PC-3 (cell line): Measurements from ENCODE around the gene FEM1C. TPM values are rescaled to one million over a fixed set of nuclear protein-coding genes. Genes with fewer than 3 reads are reported as not detected.

ENCODE experiments used
- ATAC-seq: fragments of 200-7000 bp; cut with Tn5 transposase; 2 replicates; pipeline ENCODE4 v1.9.1; 2020; ENCODE audit warnings: mild to moderate bottlenecking, moderate library complexity
- BruUV-seq: library from RNA; stranded (reverse); fragments of 400-500 nt; replicated peaks from 2 replicates; lab custom pipeline; 2021; lab: Mats Ljungman, UMichigan
- CTCF ChIA-PET: fragments of 300-600 bp; sonication (Branson Sonifier 250); formaldehyde crosslinking; loops from one replicate; lab custom pipeline; 2022; ENCODE audit warnings: antibody characterized with exemption; lab: Charles Lee
- POLR2A ChIA-PET: fragments of 300-600 bp; sonication (Branson Sonifier 250); formaldehyde crosslinking; loops from one replicate; lab custom pipeline; 2022; ENCODE audit warnings: antibody characterized with exemption; ENCODE audit not compliant: unreplicated experiment; lab: Charles Lee
- DNase-seq: peaks from one replicate; pipeline ENCODE4 v3.0.0-alpha.2; 2015
- H2AFZ ChIP-seq: fragments of 300-600 bp; sonication (generic); 2 replicates; pipeline ENCODE4 v1.6.0; 2016; ENCODE audit warnings: antibody characterized with exemption, low read length
- H3F3A ChIP-seq: fragments of 300-600 bp; sonication (generic); one replicate; pipeline ENCODE4 v1.6.0; 2017; ENCODE audit warnings: antibody characterized with exemption, low read length, control low read depth, mild to moderate bottlenecking; ENCODE audit not compliant: unreplicated experiment
- H3K27ac ChIP-seq: fragments of 300-600 bp; sonication (generic); 2 replicates; pipeline ENCODE4 v1.5.1; 2016; ENCODE audit warnings: mild to moderate bottlenecking, low read length
- H3K27me3 ChIP-seq: fragments of 300-600 bp; sonication (generic); 2 replicates; pipeline ENCODE4 v1.6.1; 2016; ENCODE audit warnings: low read length, mixed read lengths
- H3K36me3 ChIP-seq: fragments of 300-600 bp; sonication (generic); 2 replicates; pipeline ENCODE4 v1.6.1; 2016; ENCODE audit warnings: low read depth, mixed run types, low read length, mixed read lengths
- H3K4me1 ChIP-seq: fragments of 300-600 bp; sonication (generic); 2 replicates; pipeline ENCODE4 v1.5.1; 2016; ENCODE audit warnings: low read length; ENCODE audit not compliant: insufficient read depth
- H3K4me2 ChIP-seq: fragments of 300-600 bp; sonication (generic); 2 replicates; pipeline ENCODE4 v1.6.0; 2016; ENCODE audit warnings: low read length
- H3K4me3 ChIP-seq: fragments of 300-600 bp; sonication (generic); 2 replicates; pipeline ENCODE4 v1.5.1; 2016; ENCODE audit warnings: mild to moderate bottlenecking, low read length, mixed read lengths
- H3K79me2 ChIP-seq: fragments of 300-600 bp; sonication (generic); 2 replicates; pipeline ENCODE4 v1.6.1; 2017; ENCODE audit warnings: low read length, mixed read lengths
- H3K9ac ChIP-seq: fragments of 300-600 bp; sonication (generic); 2 replicates; pipeline ENCODE4 v1.6.0; 2016; ENCODE audit warnings: mild to moderate bottlenecking, low read length
- H3K9me2 ChIP-seq: fragments of 300-600 bp; sonication (generic); replicated peaks from 2 replicates; pipeline ENCODE4 v1.6.1; 2016; ENCODE audit warnings: mixed run types, low read length, mixed read lengths
- H3K9me3 ChIP-seq: fragments of 300-600 bp; sonication (generic); 2 replicates; pipeline ENCODE4 v1.6.1; 2016; ENCODE audit warnings: low read length, mixed read lengths
- H4K20me1 ChIP-seq: fragments of 300-600 bp; sonication (generic); 2 replicates; pipeline ENCODE4 v1.6.1; 2016; ENCODE audit warnings: low read length, mixed read lengths
- CTCF ChIP-seq: fragments of 300-600 bp; sonication (generic); conservative IDR thresholded peaks from 2 replicates; pipeline ENCODE4 v1.5.1; 2017; ENCODE audit warnings: antibody characterized with exemption, low read depth, mild to moderate bottlenecking, low read length
- EZH2 ChIP-seq: fragments of 300-600 bp; sonication (generic); IDR thresholded peaks from one replicate; pipeline ENCODE4 v1.6.1; 2017; ENCODE audit warnings: antibody characterized with exemption, mild to moderate bottlenecking, low read length; ENCODE audit not compliant: unreplicated experiment
- EZH2phosphoT487 ChIP-seq: fragments of 300-600 bp; sonication (generic); IDR thresholded peaks from 2 replicates; pipeline ENCODE4 v1.6.1; 2018; ENCODE audit warnings: mild to moderate bottlenecking, antibody characterized with exemption, low read length, borderline replicate concordance
- intact Hi-C: fragments of 100-400 bp; cut with micrococcal nuclease; formaldehyde crosslinking; loops from 2 replicates; pipeline ENCODE4 v1.9.0; 2023
- total RNA-seq: library from RNA; depleted of rRNA; stranded (reverse); fragments of >200 nt; gene quantifications from 2 replicates; pipeline ENCODE4 v1.2.3, GENCODE V29; 2014

FEM1C gene
- total RNA-seq, 1 experiment from 2014 or later, result 8.4 TPM

GRCh38 chr5:115496936-115497576 is 47.5 kb downstream of the FEM1C start:
- Histone ChIP-seq H3F3A (no peaks in the 10 kb centered on the region), H3K79me2 (no peaks in the 10 kb centered on the region), H3K9me3 (no peaks in the 10 kb centered on the region), H4K20me1 (no peaks in the 10 kb centered on the region), H3K36me3 (no peaks in the 10 kb centered on the region), H3K4me3 (no peak overlapping the region), H3K4me2 (no peak overlapping the region), H3K27me3 (no peaks in the 10 kb centered on the region), H3K9ac (no peak overlapping the region), H3K27ac (no peak overlapping the region), H3K9me2 (no peaks in the 10 kb centered on the region), H2AFZ (no peak overlapping the region), H3K4me1 (no peaks in the 10 kb centered on the region)
- POLR2A ChIA-PET, result interaction anchor here (0.7 kb wide), 1 partner anchor 36 kb away, joined by 11 read pairs; no protein-coding TSS in a partner anchor
- no peak for ATAC-seq
- BruUV-seq, result no TSS peak
- CTCF ChIA-PET, result no interaction called here
- DNase-seq, result no peak
- TF ChIP-seq CTCF, result no peak
- TF ChIP-seq EZH2phosphoT487, result no peak
- TF ChIP-seq EZH2, result no peak
- intact Hi-C loops, result no loop called here

GRCh38 chr5:115494570-115495289 is 49.8 kb downstream of the FEM1C start:
- CTCF ChIA-PET, result no interaction called here
- ATAC-seq (no peak), DNase-seq (no peak)
- no TSS peak for BruUV-seq
- no peaks in the 10 kb centered on the region for H3K36me3 ChIP-seq
- no peaks in the 10 kb centered on the region for H3K79me2 ChIP-seq
- intact Hi-C loops, result no loop called here
- H3F3A ChIP-seq, result no peaks in the 10 kb centered on the region
- no peak for TF ChIP-seq EZH2phosphoT487
- TF ChIP-seq CTCF, result no peak
- no peak for TF ChIP-seq EZH2
- H3K4me1 ChIP-seq, result no peaks in the 10 kb centered on the region
- no peaks in the 10 kb centered on the region for H3K9me2 ChIP-seq
- H3K4me2 ChIP-seq, result no peak overlapping the region
- H3K9ac ChIP-seq, result no peak overlapping the region
- POLR2A ChIA-PET, result no interaction called here
- H3K27ac ChIP-seq, result no peak overlapping the region
- no peak overlapping the region for H3K4me3 ChIP-seq
- H3K27me3 ChIP-seq, result no peaks in the 10 kb centered on the region
- H2AFZ ChIP-seq, result no peak overlapping the region
- H4K20me1 ChIP-seq, result no peaks in the 10 kb centered on the region
- no peaks in the 10 kb centered on the region for H3K9me3 ChIP-seq

GRCh38 chr5:115490596-115490995 is 54.0 kb downstream of the FEM1C start:
- ATAC-seq (no peak), DNase-seq (no peak)
- TF ChIP-seq CTCF (no peak), EZH2 (no peak), EZH2phosphoT487 (no peak)
- H3K9me3 ChIP-seq, result no peaks in the 10 kb centered on the region
- no peak overlapping the region for H3K9ac ChIP-seq
- H3F3A ChIP-seq, result no peaks in the 10 kb centered on the region
- no TSS peak for BruUV-seq
- no peak overlapping the region for H3K27ac ChIP-seq
- intact Hi-C loops, result no loop called here
- no peaks in the 10 kb centered on the region for H3K36me3 ChIP-seq
- no peaks in the 10 kb centered on the region for H3K79me2 ChIP-seq
- H3K27me3 ChIP-seq, result no peaks in the 10 kb centered on the region
- H3K4me1 ChIP-seq, result no peaks in the 10 kb centered on the region
- ChIA-PET CTCF (no interaction called here), POLR2A (no interaction called here)
- H3K4me3 ChIP-seq, result no peak overlapping the region
- no peaks in the 10 kb centered on the region for H4K20me1 ChIP-seq
- no peak overlapping the region for H2AFZ ChIP-seq
- H3K4me2 ChIP-seq, result no peak overlapping the region
- H3K9me2 ChIP-seq, result no peaks in the 10 kb centered on the region; the same call in 1 of the 2 replicates
